ENCODE measurements around the gene UBE2K.
"Not testable (repeated sequence)": the region's sequence is repeated elsewhere in the genome, so short reads cannot be mapped to it uniquely, and the experiment has no call there.

UBE2K gene

GRCh38 chr4:39689970-39690369 is 8.0 kb upstream of the UBE2K start:
- no peak for DNase-seq (ENCODE audit: low read depth in 2 of 2)

- DNase-seq (ENCODE audit: low read depth in 2 of 2), result peak; percentile 14 to 38
Observed at GRCh38 chr4:39698424-39699009, 581 bp downstream of the UBE2K start.

- no peak for DNase-seq (ENCODE audit: low read depth in 2 of 2)
Observed at GRCh38 chr4:39699687-39700409, 1.9 kb downstream of the UBE2K start.

- DNase-seq (ENCODE audit: low read depth in 2 of 2), result no peak
Observed at GRCh38 chr4:39700554-39700953, 2.6 kb downstream of the UBE2K start.

GRCh38 chr4:39702716-39703115 is 4.8 kb downstream of the UBE2K start:
- no peak for DNase-seq (ENCODE audit: low read depth in 2 of 2)

GRCh38 chr4:39704789-39705188 is 6.9 kb downstream of the UBE2K start:
- DNase-seq (ENCODE audit: low read depth in 2 of 2), result not testable (repeated sequence)

GRCh38 chr4:39706334-39706733 is 8.4 kb downstream of the UBE2K start:
- no peak for DNase-seq (ENCODE audit: low read depth in 2 of 2)

GRCh38 chr4:39706741-39707511 is 9.0 kb downstream of the UBE2K start:
- no peak for DNase-seq (ENCODE audit: low read depth in 2 of 2)

- no peak for DNase-seq (ENCODE audit: low read depth in 2 of 2)
Observed at GRCh38 chr4:39710098-39710896, 12.4 kb downstream of the UBE2K start.

GRCh38 chr4:39712819-39713607 is 15.1 kb downstream of the UBE2K start:
- DNase-seq (ENCODE audit: low read depth in 2 of 2), result no peak

GRCh38 chr4:39713691-39714090 is 15.8 kb downstream of the UBE2K start:
- no peak for DNase-seq (ENCODE audit: low read depth in 2 of 2)

GRCh38 chr4:39714166-39714565 is 16.2 kb downstream of the UBE2K start:
- DNase-seq (ENCODE audit: low read depth in 2 of 2), result no peak

- DNase-seq (ENCODE audit: low read depth in 2 of 2), result no peak
Observed at GRCh38 chr4:39715788-39716187, 17.9 kb downstream of the UBE2K start.

GRCh38 chr4:39716356-39716755 is 18.4 kb downstream of the UBE2K start:
- DNase-seq (ENCODE audit: low read depth in 2 of 2), result no peak

- not testable (repeated sequence) for DNase-seq (ENCODE audit: low read depth in 2 of 2)
Observed at GRCh38 chr4:39717743-39718142, 19.8 kb downstream of the UBE2K start.

GRCh38 chr4:39718366-39719323 is 20.7 kb downstream of the UBE2K start:
- DNase-seq (ENCODE audit: low read depth in 2 of 2), result no peak

GRCh38 chr4:39719804-39720580 is 22.1 kb downstream of the UBE2K start:
- no peak for DNase-seq (ENCODE audit: low read depth in 2 of 2)

- DNase-seq (ENCODE audit: low read depth in 2 of 2), result not testable (repeated sequence)
Observed at GRCh38 chr4:39721273-39721672, 23.3 kb downstream of the UBE2K start.

- DNase-seq (ENCODE audit: low read depth in 2 of 2), result no peak
Observed at GRCh38 chr4:39721788-39722187, 23.9 kb downstream of the UBE2K start.
